HG03439 (cell line): ENCODE results near the gene ORMDL3.

ENCODE experiments used
- ATAC-seq: cut with Tn5 transposase; IDR thresholded peaks from one replicate; pipeline ENCODE4 v1.9.1; 2021; ENCODE audit warnings: mild to moderate bottlenecking, moderate library complexity; ENCODE audit not compliant: unreplicated experiment

The ORMDL3 gene, protein sequence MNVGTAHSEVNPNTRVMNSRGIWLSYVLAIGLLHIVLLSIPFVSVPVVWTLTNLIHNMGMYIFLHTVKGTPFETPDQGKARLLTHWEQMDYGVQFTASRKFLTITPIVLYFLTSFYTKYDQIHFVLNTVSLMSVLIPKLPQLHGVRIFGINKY

GRCh38 chr17:39927101-39927928 is at the start of gene ORMDL3, which contains the start of gene LRRC3C:
TSS of gene ORMDL3 (minus strand) at chr17:39927601. CDS start at chr17:39924203, 3,398 bp downstream.
TSS of gene LRRC3C (plus strand) at chr17:39927732. CDS start at chr17:39941524, 13,792 bp downstream.
- ATAC-seq, result peak; percentile 81

GRCh38 chr17:39975801-39976200 is 48.4 kb upstream of the ORMDL3 start:
- ATAC-seq, result no peak

DNA sequence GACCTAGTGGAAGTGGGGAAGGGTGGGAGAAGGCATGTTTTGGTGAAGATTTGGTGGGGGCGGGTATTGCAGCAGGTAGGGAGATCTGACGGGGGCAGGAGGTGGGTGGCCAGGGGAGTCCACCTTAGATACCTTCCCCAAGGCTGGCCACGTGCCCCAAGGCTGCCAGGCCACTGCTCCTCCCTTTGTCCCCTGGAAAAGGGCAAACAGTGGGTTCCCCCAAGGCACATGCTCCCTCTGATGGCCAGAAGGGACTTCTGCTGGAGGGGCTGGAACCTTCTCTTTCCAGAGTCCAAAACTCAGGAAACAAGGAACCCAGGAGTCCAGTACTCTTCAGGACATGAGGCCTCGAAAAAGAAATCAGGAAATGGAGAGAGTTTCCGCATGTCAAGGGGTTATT is 47.0 kb upstream of the ORMDL3 start:
- no peak for ATAC-seq

- no peak for ATAC-seq
Measured at GRCh38 chr17:39973496-39973895, 46.1 kb upstream of the ORMDL3 start.

DNA sequence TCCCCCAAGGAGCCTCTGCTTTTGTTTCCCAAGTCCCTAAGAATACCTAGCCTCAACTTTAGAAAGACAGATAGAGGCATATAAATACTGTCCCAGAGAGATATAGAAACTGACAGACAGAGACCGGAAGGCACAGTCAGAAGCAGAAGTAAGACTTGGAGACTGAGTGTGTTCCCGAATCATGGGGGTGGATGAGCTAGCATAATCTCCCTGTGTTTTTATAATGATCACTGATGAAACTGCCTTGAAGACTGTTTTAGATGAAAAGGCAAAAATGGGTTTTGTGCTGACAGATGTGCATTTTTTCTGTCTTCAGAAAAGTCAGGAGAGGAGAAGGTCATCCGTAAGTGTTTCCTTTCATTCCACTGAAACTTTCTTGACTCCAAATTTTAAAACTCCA is 44.9 kb upstream of the ORMDL3 start:
- ATAC-seq, result no peak

- ATAC-seq, result no peak
Measured at GRCh38 chr17:39971076-39971603, 43.7 kb upstream of the ORMDL3 start.

GRCh38 chr17:39970157-39970692 is 42.8 kb upstream of the ORMDL3 start:
- ATAC-seq, result no peak

DNA sequence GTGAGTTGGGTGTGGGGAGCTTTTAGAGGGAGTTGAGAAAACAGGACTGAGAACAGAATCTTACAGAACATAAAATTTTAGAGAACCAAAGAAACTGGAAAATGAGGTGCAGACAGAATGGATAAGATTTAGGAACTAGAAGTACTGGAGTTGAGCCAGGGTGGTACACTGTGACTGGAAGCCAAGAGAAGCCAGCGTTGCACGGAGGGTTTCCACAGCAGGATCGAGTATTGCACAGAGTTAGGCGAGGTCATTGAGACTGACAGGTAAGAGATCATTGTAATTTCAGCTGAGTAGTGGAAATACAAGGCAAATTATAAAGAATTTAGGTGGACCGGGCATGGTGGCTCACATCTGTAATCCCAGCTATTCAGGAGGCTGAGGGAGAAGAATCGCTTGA is 42.0 kb upstream of the ORMDL3 start:
- no peak for ATAC-seq

DNA sequence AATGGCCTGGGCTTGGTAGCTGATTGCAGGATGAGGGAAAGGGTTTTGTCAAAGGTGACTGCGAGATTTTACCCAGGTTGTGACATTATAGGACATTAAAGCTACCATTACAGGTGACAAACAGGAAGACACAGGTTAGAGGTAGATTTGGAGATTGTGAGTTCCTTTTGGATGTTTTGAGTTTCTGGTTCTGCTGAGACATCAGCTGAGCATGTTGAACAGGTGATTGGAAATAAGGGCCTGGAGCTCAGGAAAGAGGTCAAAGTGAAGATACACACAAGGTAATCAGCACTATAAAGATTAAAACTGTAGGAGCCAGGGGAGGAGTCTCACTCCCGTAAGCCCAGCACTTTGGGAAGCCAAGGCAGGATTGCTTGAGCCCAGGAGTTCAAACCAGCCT is 41.4 kb upstream of the ORMDL3 start:
- ATAC-seq, result no peak

DNA sequence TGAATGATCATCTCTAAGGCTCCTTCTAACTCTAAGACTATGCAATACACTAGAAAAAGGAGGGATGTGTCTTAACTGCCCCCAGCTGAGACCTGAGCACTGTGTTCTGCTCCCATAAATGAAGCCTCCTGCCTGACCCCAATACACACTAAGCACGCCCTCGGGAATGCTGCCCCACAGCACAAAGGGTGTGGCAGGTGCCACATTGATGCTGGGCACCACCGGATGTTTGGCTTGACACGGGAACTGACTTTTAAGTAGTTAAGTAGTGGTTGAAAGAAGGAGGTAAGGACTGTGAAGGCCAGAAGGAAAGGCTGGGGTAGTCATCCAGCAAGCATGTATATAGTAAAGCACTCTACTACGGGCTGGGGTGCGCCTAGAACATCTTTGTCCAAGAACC is 39.4 kb upstream of the ORMDL3 start:
- ATAC-seq, result no peak

DNA sequence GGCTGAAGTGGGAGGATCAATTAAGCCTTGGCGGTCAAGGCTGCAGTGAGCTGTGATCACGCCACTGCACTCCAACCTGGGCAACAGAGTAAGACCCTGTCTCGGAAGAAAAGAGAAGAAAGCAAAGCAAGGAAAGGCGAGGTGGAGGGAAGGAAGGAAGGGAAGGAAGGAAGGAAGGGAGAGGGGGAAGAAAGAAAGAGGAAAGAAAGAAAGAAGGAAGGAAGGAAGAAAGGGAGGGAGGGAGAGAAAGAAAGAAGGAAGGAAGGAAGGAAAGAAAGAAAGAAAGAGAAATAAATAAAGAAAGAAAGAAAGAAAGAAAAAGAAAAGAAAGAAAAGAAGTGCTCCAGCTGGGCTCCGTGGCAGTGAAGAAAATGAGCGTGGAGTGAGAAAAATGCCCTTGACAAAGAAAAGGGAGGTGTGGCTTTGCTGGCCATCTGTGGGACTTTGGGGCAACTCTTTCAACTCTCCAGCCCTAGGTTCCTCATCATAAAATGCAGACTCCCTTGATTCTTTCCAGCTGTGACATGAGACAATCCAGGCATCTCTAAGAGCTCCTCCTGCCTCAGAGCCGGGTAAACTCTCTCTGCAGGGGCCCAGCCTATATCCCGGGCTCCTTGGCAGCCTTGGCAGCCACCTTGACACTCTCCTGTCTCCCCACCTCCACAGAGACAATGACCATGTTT is 37.8 kb upstream of the ORMDL3 start:
- ATAC-seq, result no peak

DNA sequence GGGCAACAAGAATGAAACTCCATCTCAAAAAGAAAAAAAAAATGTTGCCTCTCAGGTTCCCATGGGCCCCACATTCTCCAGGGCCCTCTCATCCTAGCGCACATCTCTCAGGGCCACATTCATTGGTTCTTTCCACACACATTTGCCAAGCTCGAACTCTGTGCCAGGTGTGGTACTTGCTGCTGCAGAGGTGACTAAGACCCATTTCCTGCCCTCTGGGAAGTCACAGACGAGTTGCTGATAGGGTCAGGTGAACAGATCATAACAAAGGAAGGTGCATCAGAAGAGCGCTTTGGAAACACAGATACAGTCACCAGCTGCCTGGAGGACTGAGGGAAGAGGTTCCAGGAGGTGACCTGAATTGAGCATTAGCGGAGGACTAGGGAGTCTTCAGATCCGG is 36.4 kb upstream of the ORMDL3 start:
- ATAC-seq, result no peak

GRCh38 chr17:39962642-39963220 is 35.3 kb upstream of the ORMDL3 start, which contains the start of gene GSDMA:
TSS of gene GSDMA (plus strand) at chr17:39963004. CDS start at chr17:39965688, 2,684 bp downstream.
- ATAC-seq, result no peak

- no peak for ATAC-seq
Measured at GRCh38 chr17:39960524-39961041, 33.2 kb upstream of the ORMDL3 start.

GRCh38 chr17:39955726-39956225 is 28.4 kb upstream of the ORMDL3 start:
- ATAC-seq, result no peak

GRCh38 chr17:39954876-39955275 is 27.5 kb upstream of the ORMDL3 start:
- no peak for ATAC-seq

DNA sequence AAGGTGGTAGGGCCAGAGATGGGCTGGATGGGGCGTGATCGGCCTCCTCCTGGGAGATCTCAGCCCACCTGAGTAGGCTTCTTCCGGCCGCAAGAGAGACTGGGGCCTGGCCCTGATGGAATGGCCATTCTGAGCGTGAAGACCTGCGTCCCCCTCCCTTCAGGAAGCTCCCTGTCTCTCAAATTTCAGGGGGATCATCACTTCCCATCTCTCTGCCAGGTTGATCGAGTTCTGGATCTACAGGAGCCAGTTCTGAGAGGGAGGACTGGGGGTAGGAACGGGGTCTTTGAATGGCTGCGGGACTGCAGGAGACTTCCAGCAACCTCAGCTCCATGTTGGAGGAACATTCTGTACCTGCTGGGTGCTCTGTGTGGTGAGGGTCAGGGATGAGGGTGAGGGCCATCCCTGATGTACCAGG is 26.1 kb upstream of the ORMDL3 start:
- no peak for ATAC-seq

GRCh38 chr17:39952680-39953470 is 25.5 kb upstream of the ORMDL3 start:
- ATAC-seq, result peak; percentile 76

DNA sequence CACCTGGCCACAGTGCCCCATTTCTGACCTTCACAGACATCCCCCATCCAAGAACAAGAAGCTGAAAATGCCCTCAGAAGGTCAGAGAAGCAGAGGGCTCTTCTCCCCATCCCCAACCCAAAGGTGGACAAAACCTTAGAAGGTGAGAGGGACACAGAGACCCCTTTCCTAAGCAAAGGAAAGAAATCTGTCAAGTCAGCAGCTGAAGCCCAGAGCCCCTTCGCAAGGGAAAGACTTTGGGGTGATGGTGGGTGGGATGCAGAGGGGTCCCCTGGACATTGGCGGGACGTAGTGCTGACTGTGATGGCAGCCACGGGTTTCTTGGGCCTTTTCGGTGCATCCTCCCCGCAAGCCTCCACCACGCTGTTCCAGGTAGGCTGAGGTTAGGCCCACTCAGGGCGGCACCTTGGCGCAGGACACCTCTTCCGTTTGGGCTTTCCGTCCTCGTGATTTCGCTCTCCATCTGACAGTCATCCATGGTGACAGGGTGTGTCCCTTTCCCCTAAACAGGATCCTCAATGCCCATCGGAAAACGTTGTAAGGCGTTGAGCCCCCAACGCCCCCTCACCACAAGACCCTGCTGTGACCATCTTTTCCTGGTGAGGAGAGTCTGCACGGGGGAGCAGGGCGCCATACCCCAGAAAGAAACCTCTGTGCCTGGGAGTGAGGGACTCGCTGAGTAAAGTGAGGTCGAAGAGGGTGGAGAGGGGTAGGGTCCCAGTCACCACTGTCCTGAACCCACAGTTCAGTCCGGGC is 24.7 kb upstream of the ORMDL3 start:
- peak; percentile 24 for ATAC-seq
